Thymus (tissue), 11 donors: ENCODE data around the gene PPP3CA. TPM values are rescaled to one million over a fixed set of nuclear protein-coding genes. Genes with fewer than 3 reads are reported as not detected.

Experiments
- DNase-seq, 9 donors: peaks; one replicate each; pipeline ENCODE4 v3.0.0-alpha.2; 2013; ENCODE audit warnings: low spot score in 9 of 9, low read depth in 6 of 9, missing footprints in 1 of 9
- H3K27ac ChIP-seq, 2 donors: one replicate each; pipeline ENCODE4 v1.5.1; 2013; ENCODE audit warnings: control low read depth in 1 of 2, low read depth in 1 of 2, low read length in 1 of 2, mild to moderate bottlenecking in 1 of 2, moderate library complexity in 1 of 2
- H3K27me3 ChIP-seq, 2 donors: one replicate each; pipeline ENCODE4 v1.5.1; 2013; ENCODE audit warnings: low read length in 1 of 2; ENCODE audit not compliant: control insufficient read depth in 2 of 2, insufficient read depth in 1 of 2
- H3K36me3 ChIP-seq, 2 donors: one replicate each; pipeline ENCODE4 v1.5.1; 2013; ENCODE audit warnings: low read length in 1 of 2, mild to moderate bottlenecking in 1 of 2, moderate library complexity in 1 of 2; ENCODE audit not compliant: control insufficient read depth in 2 of 2, insufficient read depth in 2 of 2
- H3K4me1 ChIP-seq, 2 donors: one replicate each; pipeline ENCODE4 v1.5.1; 2013; ENCODE audit warnings: low read length in 2 of 2; ENCODE audit not compliant: control insufficient read depth in 2 of 2, insufficient read depth in 2 of 2
- H3K4me3 ChIP-seq, 2 donors: one replicate each; pipeline ENCODE4 v1.5.1; 2013; ENCODE audit warnings: low read length in 2 of 2, control low read depth in 1 of 2, mild to moderate bottlenecking in 1 of 2
- H3K9me3 ChIP-seq, 2 donors: one replicate each; pipeline ENCODE4 v1.5.1; 2013; ENCODE audit warnings: low read length in 1 of 2, mild to moderate bottlenecking in 1 of 2; ENCODE audit not compliant: control insufficient read depth in 2 of 2, insufficient read depth in 1 of 2
- WGBS: extraction: QIAGEN DNeasy Blood & Tissue Kit; methylation state at CpG from one replicate; pipeline ENCODE4 v1.1.7; 2013; 5-methylcytosine and 5-hydroxymethylcytosine counted together
- polyA plus RNA-seq: library from polyadenylated mRNA; stranded (reverse); fragments of 200-250 nt; gene quantifications from one replicate; pipeline ENCODE4 v1.2.3, GENCODE V29; 2013
- total RNA-seq: library from RNA; stranded (reverse); fragments of 120-200 nt; gene quantifications from one replicate; pipeline ENCODE4 v1.2.4, GENCODE V29; 2013
- donor health status: healthy.

PPP3CA gene
- total and polyA plus RNA-seq, 2 donors: 12.9 to 17.3 TPM

DNA sequence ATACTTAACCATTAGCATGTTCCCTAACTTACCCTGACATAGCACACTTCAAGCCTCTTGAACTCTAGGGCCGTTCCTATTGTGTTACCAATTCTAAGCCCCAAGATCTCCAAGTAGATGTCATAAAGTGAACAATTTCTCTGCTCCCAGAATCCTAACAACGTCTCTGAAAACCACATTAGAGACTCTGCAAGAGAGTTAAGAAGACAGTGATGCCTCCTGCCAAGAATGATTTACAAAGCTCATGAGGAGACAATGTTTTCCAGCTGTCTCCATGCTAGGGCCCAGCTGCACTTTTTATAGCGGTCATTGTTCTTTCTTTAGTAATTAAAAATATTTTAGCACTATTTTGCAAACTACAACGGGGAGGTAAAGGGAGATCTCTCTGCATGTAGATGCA is 358.4 kb downstream of the PPP3CA start:
- H3K4me3 ChIP-seq: no peak overlapping the region
- 82% methylated on average over 4 of the region's 4 CpGs for WGBS
- H3K27ac ChIP-seq: no peak overlapping the region
- H3K9me3 ChIP-seq: no peaks in the 10 kb centered on the region
- no peaks in the 10 kb centered on the region for H3K4me1 ChIP-seq
- no peaks in the 10 kb centered on the region for H3K36me3 ChIP-seq
- no peak for DNase-seq
- H3K27me3 ChIP-seq: no peaks in the 10 kb centered on the region

DNA sequence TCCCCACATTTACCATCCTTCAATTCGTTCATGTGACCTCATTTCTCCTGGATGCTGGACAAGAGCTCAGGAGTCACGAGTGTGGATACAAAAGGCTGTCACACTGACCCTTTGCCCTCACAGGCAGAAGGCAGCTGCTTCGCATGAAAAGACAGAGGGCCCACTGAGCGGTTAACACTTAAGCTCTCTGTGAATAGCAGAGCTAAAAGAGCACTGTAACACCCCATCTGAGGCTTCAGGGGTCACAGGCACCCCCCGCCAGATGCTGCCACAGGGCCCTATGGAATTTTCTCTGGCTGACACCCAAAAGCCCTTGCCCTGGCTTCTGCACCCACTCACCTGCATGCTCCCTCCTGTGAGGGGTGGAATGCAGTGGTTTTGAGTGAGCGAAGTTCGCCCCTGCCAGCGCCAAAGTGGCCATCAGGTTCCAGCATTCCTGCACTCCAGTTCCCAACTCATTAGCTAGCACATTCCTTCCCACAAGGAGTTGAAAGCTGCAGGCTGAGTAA is 360.9 kb downstream of the PPP3CA start:
- no peaks in the 10 kb centered on the region for H3K36me3 ChIP-seq
- DNase-seq: no peak
- H3K9me3 ChIP-seq: no peaks in the 10 kb centered on the region
- no peaks in the 10 kb centered on the region for H3K27me3 ChIP-seq
- 97% methylated on average over 8 of the region's 8 CpGs for WGBS
- no peaks in the 10 kb centered on the region for H3K4me1 ChIP-seq
- no peak overlapping the region for H3K4me3 ChIP-seq
- no peak overlapping the region for H3K27ac ChIP-seq

DNA sequence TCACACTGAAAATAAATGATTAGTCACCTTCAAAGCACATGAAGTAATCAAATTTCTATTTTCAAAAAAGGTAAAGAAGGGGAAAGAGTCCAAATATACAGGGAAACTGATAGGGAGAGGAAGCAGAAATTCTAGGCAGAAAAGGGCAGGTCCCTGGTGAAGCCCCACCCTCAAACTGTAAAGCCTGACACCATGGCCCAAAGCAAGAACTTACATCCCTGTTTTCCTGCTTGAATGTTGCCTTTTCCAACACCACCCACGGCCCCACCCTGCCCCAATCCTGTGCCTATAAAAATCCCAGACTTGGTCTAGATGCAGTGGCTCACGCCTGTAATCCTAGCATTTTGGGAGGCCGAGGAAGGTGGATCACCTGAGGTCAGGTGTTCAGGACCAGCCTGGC is 361.8 kb downstream of the PPP3CA start:
- H3K27ac ChIP-seq: no peak overlapping the region
- WGBS: 97% methylated on average over 3 of the region's 3 CpGs
- DNase-seq: no peak
- H3K4me1 ChIP-seq: no peaks in the 10 kb centered on the region
- H3K9me3 ChIP-seq: no peaks in the 10 kb centered on the region
- H3K36me3 ChIP-seq: no peaks in the 10 kb centered on the region
- H3K27me3 ChIP-seq: no peaks in the 10 kb centered on the region
- H3K4me3 ChIP-seq: no peak overlapping the region

DNA sequence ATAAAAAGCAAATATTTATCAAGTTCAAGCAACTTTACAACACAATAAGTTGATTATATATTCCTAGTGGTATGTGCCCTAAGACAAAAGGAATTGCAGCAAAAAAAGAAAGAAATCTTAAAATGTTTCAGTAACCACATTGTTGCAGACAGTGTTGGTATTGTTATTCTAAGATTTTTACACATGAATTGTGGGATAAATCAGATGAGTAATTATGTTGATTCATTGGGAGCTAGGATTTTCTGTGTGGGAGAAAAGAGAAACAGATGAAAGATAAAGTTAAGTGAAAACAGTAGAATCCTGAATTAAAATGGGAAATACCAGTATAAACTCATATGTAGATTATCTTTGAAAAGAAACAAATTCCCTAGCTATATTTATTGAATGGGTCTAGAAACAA is 362.4 kb downstream of the PPP3CA start:
- no peak for DNase-seq
- H3K27ac ChIP-seq: no peak overlapping the region

DNA sequence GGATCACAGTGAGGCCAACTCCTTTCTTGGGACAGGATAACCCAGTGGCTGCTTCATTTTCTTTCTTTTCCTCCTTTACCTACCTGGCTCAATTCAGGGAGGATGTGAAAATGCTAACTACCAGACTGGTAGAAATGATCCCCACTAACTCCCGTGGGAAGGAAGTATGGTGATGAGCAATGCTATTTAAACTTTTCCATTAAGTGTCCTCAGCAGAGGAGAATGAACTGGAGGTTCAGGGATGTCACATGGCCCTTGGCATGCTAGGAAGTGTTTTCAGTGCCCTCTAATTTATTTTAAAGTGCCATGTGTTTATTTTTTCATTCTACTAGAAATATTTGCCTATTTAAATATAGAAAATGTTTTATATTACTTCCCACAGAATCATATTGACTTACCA is 363.9 kb downstream of the PPP3CA start:
- Histone ChIP-seq H3K4me3 (no peak overlapping the region), H3K27me3 (no peaks in the 10 kb centered on the region), H3K36me3 (no peaks in the 10 kb centered on the region), H3K4me1 (no peaks in the 10 kb centered on the region), H3K27ac (no peak overlapping the region), H3K9me3 (no peaks in the 10 kb centered on the region)
- no peak for DNase-seq
- 89% methylated on average over 1 of the region's 1 CpG for WGBS

More for the DNA sequence above, 362.4 kb downstream of the PPP3CA start:
- Histone ChIP-seq H3K4me3 (no peak overlapping the region), H3K9me3 (no peaks in the 10 kb centered on the region), H3K27me3 (no peaks in the 10 kb centered on the region), H3K36me3 (no peaks in the 10 kb centered on the region), H3K4me1 (no peaks in the 10 kb centered on the region)

GRCh38 chr4:100982345-100982744 is 365.0 kb downstream of the PPP3CA start:
- H3K4me3 ChIP-seq: no peak overlapping the region
- no peaks in the 10 kb centered on the region for H3K4me1 ChIP-seq
- no peak overlapping the region for H3K27ac ChIP-seq
- WGBS: 92% methylated on average over 3 of the region's 3 CpGs
- DNase-seq: no peak
- no peaks in the 10 kb centered on the region for H3K27me3 ChIP-seq
- H3K9me3 ChIP-seq: no peaks in the 10 kb centered on the region
- H3K36me3 ChIP-seq: no peaks in the 10 kb centered on the region

DNA sequence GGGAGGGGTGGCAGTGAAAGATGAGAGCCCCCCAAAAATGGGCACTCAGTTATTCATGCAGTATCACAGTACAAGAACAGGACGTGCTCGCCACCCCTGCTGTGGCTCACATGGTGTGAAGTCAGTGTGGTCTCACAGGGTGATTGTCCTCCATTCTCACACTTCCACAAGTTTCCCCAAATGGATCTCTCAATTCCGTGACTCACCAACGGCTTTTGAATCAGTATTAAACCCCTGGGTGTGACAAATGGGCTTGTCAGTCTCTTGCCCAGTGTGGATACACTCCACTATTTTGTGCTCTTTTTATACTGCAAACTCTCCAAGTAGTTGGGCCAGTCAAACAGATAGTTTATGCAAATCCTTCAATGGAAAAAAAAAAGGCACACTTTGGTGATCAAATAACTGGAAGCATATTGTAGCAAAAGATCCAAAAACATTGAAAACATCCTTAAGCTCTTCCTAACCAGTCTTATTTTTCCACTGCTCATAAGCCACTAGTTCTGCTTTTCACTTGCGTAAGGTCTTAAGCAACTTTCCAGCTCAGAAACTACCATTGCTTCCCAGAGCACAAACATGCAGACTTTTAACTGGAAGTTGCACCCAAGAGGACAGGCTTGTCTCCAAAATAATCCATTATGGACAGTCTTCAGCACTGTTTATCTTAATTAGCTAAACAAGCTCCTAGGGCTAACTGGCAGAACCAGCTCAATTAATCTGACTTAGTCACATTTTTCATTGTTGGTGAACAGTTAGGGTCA is 365.7 kb downstream of the PPP3CA start:
- no peaks in the 10 kb centered on the region for H3K36me3 ChIP-seq
- peak in 1 of 9 donors; percentile 18 for DNase-seq
- no peak overlapping the region for H3K27ac ChIP-seq
- H3K4me3 ChIP-seq: no peak overlapping the region
- no peaks in the 10 kb centered on the region for H3K27me3 ChIP-seq
- H3K9me3 ChIP-seq: no peaks in the 10 kb centered on the region
- WGBS: 87% methylated on average over 5 of the region's 5 CpGs
- no peaks in the 10 kb centered on the region for H3K4me1 ChIP-seq

DNA sequence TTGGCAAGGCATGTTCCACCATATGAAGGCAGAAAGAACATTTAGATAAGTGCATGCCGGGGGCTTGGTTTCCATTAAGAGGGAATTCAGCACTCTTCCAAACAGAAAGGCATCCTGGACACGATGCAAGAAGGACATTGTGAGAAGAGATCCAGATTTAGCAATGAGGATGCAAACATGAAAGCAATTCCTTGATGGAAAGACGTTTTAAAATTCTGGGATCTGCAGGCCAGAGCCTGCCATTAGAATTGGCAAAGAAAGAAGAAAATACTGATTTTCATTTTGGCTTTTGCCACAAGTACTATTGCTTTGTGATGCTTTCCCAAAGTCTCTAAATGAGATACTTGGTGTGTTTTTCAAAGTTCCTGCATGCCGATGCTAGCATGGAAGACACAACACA is 367.6 kb downstream of the PPP3CA start:
- Histone ChIP-seq H3K4me3 (no peak overlapping the region), H3K36me3 (no peaks in the 10 kb centered on the region), H3K27ac (no peak overlapping the region), H3K27me3 (no peaks in the 10 kb centered on the region), H3K9me3 (no peaks in the 10 kb centered on the region), H3K4me1 (no peaks in the 10 kb centered on the region)
- DNase-seq: no peak
- 92% methylated on average over 4 of the region's 4 CpGs for WGBS

- Histone ChIP-seq H3K27ac (no peak overlapping the region), H3K9me3 (no peaks in the 10 kb centered on the region), H3K36me3 (no peaks in the 10 kb centered on the region), H3K4me3 (no peak overlapping the region), H3K4me1 (no peaks in the 10 kb centered on the region), H3K27me3 (no peaks in the 10 kb centered on the region)
- 93% methylated on average over 3 of the region's 3 CpGs for WGBS
- DNase-seq: no peak
Observed at GRCh38 chr4:100977746-100978397, 369.5 kb downstream of the PPP3CA start.
